Stomach (tissue), 4 donors: Measurements from ENCODE around the gene RPSA.

Experiments
- EP300 ChIP-seq: sonication (generic); formaldehyde crosslinking; IDR thresholded peaks from one replicate; pipeline ENCODE4 v1.6.1; 2017; ENCODE audit warnings: antibody characterized with exemption
- POLR2A ChIP-seq, 4 donors: fragments of 450-650 bp; IDR thresholded peaks; one replicate each; pipeline ENCODE4 v1.6.1; 2016; ENCODE audit warnings: antibody characterized with exemption in 4 of 4, control low read depth in 2 of 4, mild to moderate bottlenecking in 1 of 4, moderate library complexity in 1 of 4
- TF ChIP-seq, protein P1 (sequence below), 7 experiments: fragments of 450-650 bp in 4 of 7; fragments of 200-600 bp in 3 of 7; sonication (generic) in 3 of 7; IDR thresholded peaks; one replicate each; pipeline ENCODE4 v1.5.1; 2016 to 2019; ENCODE audit warnings: antibody characterized with exemption in 7 of 7, control low read depth in 2 of 7, mild to moderate bottlenecking in 1 of 7

GRCh38 chr3:39381432-39381831, 25.1 kb upstream of the RPSA start:
- TF ChIP-seq, protein P1, sequence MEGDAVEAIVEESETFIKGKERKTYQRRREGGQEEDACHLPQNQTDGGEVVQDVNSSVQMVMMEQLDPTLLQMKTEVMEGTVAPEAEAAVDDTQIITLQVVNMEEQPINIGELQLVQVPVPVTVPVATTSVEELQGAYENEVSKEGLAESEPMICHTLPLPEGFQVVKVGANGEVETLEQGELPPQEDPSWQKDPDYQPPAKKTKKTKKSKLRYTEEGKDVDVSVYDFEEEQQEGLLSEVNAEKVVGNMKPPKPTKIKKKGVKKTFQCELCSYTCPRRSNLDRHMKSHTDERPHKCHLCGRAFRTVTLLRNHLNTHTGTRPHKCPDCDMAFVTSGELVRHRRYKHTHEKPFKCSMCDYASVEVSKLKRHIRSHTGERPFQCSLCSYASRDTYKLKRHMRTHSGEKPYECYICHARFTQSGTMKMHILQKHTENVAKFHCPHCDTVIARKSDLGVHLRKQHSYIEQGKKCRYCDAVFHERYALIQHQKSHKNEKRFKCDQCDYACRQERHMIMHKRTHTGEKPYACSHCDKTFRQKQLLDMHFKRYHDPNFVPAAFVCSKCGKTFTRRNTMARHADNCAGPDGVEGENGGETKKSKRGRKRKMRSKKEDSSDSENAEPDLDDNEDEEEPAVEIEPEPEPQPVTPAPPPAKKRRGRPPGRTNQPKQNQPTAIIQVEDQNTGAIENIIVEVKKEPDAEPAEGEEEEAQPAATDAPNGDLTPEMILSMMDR (IDR thresholded peaks at IDR 0.05) = no peak
- TF ChIP-seq EP300 = no peak
- TF ChIP-seq POLR2A (IDR thresholded peaks at IDR 0.05) = no peak
